H9 (cell line): ENCODE measurements around the gene NCAM2. TPM values are rescaled to one million over a fixed set of nuclear protein-coding genes. Genes with fewer than 3 reads are reported as not detected.

ENCODE experiments used
- DNase-seq: peaks from one replicate; pipeline ENCODE4 v3.0.0-alpha.2; 2017
- H2AFZ ChIP-seq: one replicate; pipeline ENCODE4 v1.6.1; 2013; ENCODE audit warnings: mild to moderate bottlenecking, low read length, control low read depth, moderate library complexity
- H2AK5ac ChIP-seq: 2 replicates; pipeline ENCODE4 v1.6.1; 2013; ENCODE audit warnings: low read length, control low read depth, mixed read lengths; ENCODE audit not compliant: insufficient read length
- H2BK120ac ChIP-seq: one replicate; pipeline ENCODE4 v1.6.1; 2013; ENCODE audit warnings: low read depth, mild to moderate bottlenecking, low read length, control low read depth, inconsistent platforms; ENCODE audit not compliant: poor library complexity, severe bottlenecking
- H2BK12ac ChIP-seq: 2 replicates; pipeline ENCODE4 v1.6.1; 2013; ENCODE audit warnings: low read length, control low read depth, mixed read lengths, low read depth; ENCODE audit not compliant: insufficient read length
- H2BK15ac ChIP-seq: 2 replicates; pipeline ENCODE4 v1.6.1; 2013; ENCODE audit warnings: low read depth, low read length, control low read depth
- H2BK20ac ChIP-seq: one replicate; pipeline ENCODE4 v1.6.1; 2013; ENCODE audit warnings: low read depth, mild to moderate bottlenecking, low read length, control low read depth, inconsistent platforms; ENCODE audit not compliant: poor library complexity, severe bottlenecking
- H2BK5ac ChIP-seq: 2 replicates; pipeline ENCODE4 v1.6.1; 2013; ENCODE audit warnings: low read length, control low read depth, mixed read lengths; ENCODE audit not compliant: insufficient read length
- H3K14ac ChIP-seq: 2 replicates; pipeline ENCODE4 v1.6.1; 2013; ENCODE audit warnings: low read length, control low read depth; ENCODE audit not compliant: insufficient read depth
- H3K18ac ChIP-seq: 2 replicates; pipeline ENCODE4 v1.6.1; 2013; ENCODE audit warnings: low read depth, mild to moderate bottlenecking, mixed read lengths, low read length, control low read depth; ENCODE audit not compliant: insufficient read length
- H3K23ac ChIP-seq: 2 replicates; pipeline ENCODE4 v1.6.1; 2013; ENCODE audit warnings: low read length, control low read depth, mixed read lengths, low read depth; ENCODE audit not compliant: insufficient read length
- H3K23me2 ChIP-seq: 2 replicates; pipeline ENCODE4 v1.6.1; 2013; ENCODE audit warnings: low read depth, mild to moderate bottlenecking, mixed read lengths, low read length, control low read depth; ENCODE audit not compliant: insufficient read length, poor library complexity, severe bottlenecking
- H3K27ac ChIP-seq: 2 replicates; pipeline ENCODE4 v1.5.1; 2013; ENCODE audit warnings: low read length, control low read depth, mixed read lengths, low read depth; ENCODE audit not compliant: insufficient read length
- H3K27me3 ChIP-seq: 2 replicates; pipeline ENCODE4 v1.6.1; 2013; ENCODE audit warnings: low read length, control low read depth, inconsistent platforms; ENCODE audit not compliant: insufficient read depth
- H3K4ac ChIP-seq: 2 replicates; pipeline ENCODE4 v1.6.1; 2013; ENCODE audit warnings: low read depth, mild to moderate bottlenecking, control low read depth, inconsistent platforms, low read length, moderate library complexity
- H3K4me1 ChIP-seq: 2 replicates; pipeline ENCODE4 v1.6.1; 2013; ENCODE audit warnings: low read length, control low read depth, inconsistent platforms; ENCODE audit not compliant: insufficient read depth
- H3K4me2 ChIP-seq: 2 replicates; pipeline ENCODE4 v1.6.1; 2013; ENCODE audit warnings: low read length, control low read depth, mixed read lengths; ENCODE audit not compliant: insufficient read length, insufficient read depth
- H3K56ac ChIP-seq: 2 replicates; pipeline ENCODE4 v1.6.1; 2013; ENCODE audit warnings: low read depth, mild to moderate bottlenecking, mixed read lengths, low read length, control low read depth; ENCODE audit not compliant: insufficient read length
- H3K79me1 ChIP-seq: 2 replicates; pipeline ENCODE4 v1.6.1; 2013; ENCODE audit warnings: low read depth, mild to moderate bottlenecking, moderate library complexity, low read length, control low read depth, inconsistent platforms; ENCODE audit not compliant: insufficient read depth, poor library complexity, severe bottlenecking
- H3K79me2 ChIP-seq: 2 replicates; pipeline ENCODE4 v1.6.1; 2013; ENCODE audit warnings: low read length, control low read depth, inconsistent platforms; ENCODE audit not compliant: insufficient read depth
- H3K9ac ChIP-seq: 2 replicates; pipeline ENCODE4 v1.6.1; 2013; ENCODE audit warnings: low read length, control low read depth, mixed read lengths; ENCODE audit not compliant: insufficient read length; ENCODE audit errors: extremely low read depth
- H3K9me3 ChIP-seq: one replicate; pipeline ENCODE4 v1.6.1; 2013; ENCODE audit warnings: low read depth, low read length, inconsistent platforms; ENCODE audit not compliant: control insufficient read depth
- H3T11ph ChIP-seq: one replicate; pipeline ENCODE4 v1.6.1; 2013; ENCODE audit warnings: mild to moderate bottlenecking, low read length, control low read depth, inconsistent platforms
- H4K20me1 ChIP-seq: one replicate; pipeline ENCODE4 v1.6.1; 2013; ENCODE audit not compliant: control insufficient read depth, insufficient read length, insufficient read depth
- H4K5ac ChIP-seq: 2 replicates; pipeline ENCODE4 v1.6.1; 2013; ENCODE audit warnings: low read depth, mild to moderate bottlenecking, mixed read lengths, low read length, control low read depth; ENCODE audit not compliant: insufficient read length
- H4K8ac ChIP-seq: replicated peaks from 2 replicates; pipeline ENCODE4 v1.6.1; 2013; ENCODE audit warnings: low read length, control low read depth, mixed read lengths, low read depth; ENCODE audit not compliant: insufficient read length
- H4K91ac ChIP-seq: 2 replicates; pipeline ENCODE4 v1.6.1; 2013; ENCODE audit warnings: low read depth, mild to moderate bottlenecking, moderate library complexity, mixed read lengths, low read length, control low read depth; ENCODE audit not compliant: insufficient read length
- H3K27ac Mint-ChIP-seq, 3 experiments: 2 replicates in 2 of 3; 3 replicates in 1 of 3; pipeline ENCODE4 v1.8.0; 2020 to 2021; ENCODE audit warnings: mixed read lengths in 3 of 3, mild to moderate bottlenecking in 1 of 3, moderate library complexity in 1 of 3
- H3K27me3 Mint-ChIP-seq: 2 replicates; pipeline ENCODE4 v1.8.0; 2021; ENCODE audit warnings: low read depth, mild to moderate bottlenecking, moderate library complexity, mixed read lengths
- H3K36me3 Mint-ChIP-seq, 3 experiments: 2 replicates in 2 of 3; 3 replicates in 1 of 3; pipeline ENCODE4 v1.8.0; 2020 to 2021; ENCODE audit warnings: low read depth in 3 of 3, mixed read lengths in 3 of 3; ENCODE audit not compliant: insufficient read depth in 1 of 3
- H3K4me1 Mint-ChIP-seq, 2 experiments: 2 replicates each; pipeline ENCODE4 v1.8.0; 2020; ENCODE audit warnings: mixed read lengths in 2 of 2
- H3K4me3 Mint-ChIP-seq, 2 experiments: 2 replicates in 1 of 2; 3 replicates in 1 of 2; pipeline ENCODE4 v1.8.0; 2020 to 2021; ENCODE audit warnings: mild to moderate bottlenecking in 2 of 2, mixed read lengths in 2 of 2, moderate library complexity in 1 of 2
- H3K9me3 Mint-ChIP-seq, 2 experiments: 2 replicates in 1 of 2; 3 replicates in 1 of 2; pipeline ENCODE4 v1.8.0; 2020; ENCODE audit warnings: mild to moderate bottlenecking in 2 of 2, mixed read lengths in 2 of 2, moderate library complexity in 1 of 2
- WGBS: extraction: QIAGEN DNeasy Blood & Tissue Kit; methylation state at CpG from one replicate; pipeline ENCODE4 v1.1.7; 2013; ENCODE audit warnings: missing lambda C conversion rate, low lambda C conversion rate, mixed read lengths; ENCODE audit not compliant: insufficient read length; ENCODE audit errors: extremely low coverage; 5-methylcytosine and 5-hydroxymethylcytosine counted together
- total RNA-seq: library from RNA; stranded (reverse); gene quantifications from 2 replicates; pipeline ENCODE4 v1.2.1, GENCODE V29; 2021
- TF ChIP-seq, protein P1 (sequence below): fragments of 200-600 bp; sonication (generic); conservative IDR thresholded peaks from 3 replicates; pipeline ENCODE4 v1.8.0; 2021; ENCODE audit warnings: antibody characterized with exemption, mild to moderate bottlenecking

The NCAM2 gene
- total RNA-seq, 1 experiment from 2014 or later: 2.2 TPM

GRCh38 chr21:21162786-21163185 lies 164.6 kb downstream of the NCAM2 start:
- Histone ChIP-seq H3K79me1 (no peaks in the 10 kb centered on the region), H3K23me2 (no peaks in the 10 kb centered on the region), H3K27ac (no peak overlapping the region), H2BK20ac (no peak overlapping the region), H4K8ac (no peak overlapping the region), H3K56ac (no peak overlapping the region), H3K23ac (no peak overlapping the region), H3K18ac (no peak overlapping the region), H3K27me3 (no peaks in the 10 kb centered on the region), H4K20me1 (no peaks in the 10 kb centered on the region), H3K9ac (no peak overlapping the region), H3K79me2 (no peaks in the 10 kb centered on the region), H2AK5ac (no peak overlapping the region), H2AFZ (no peak overlapping the region), H4K5ac (no peak overlapping the region), H2BK12ac (no peak overlapping the region), H2BK5ac (no peak overlapping the region), H3T11ph (no peak overlapping the region), H3K14ac (no peak overlapping the region), H2BK120ac (no peak overlapping the region), H3K4me2 (no peak overlapping the region), H3K4me1 (no peaks in the 10 kb centered on the region), H2BK15ac (no peak overlapping the region), H4K91ac (no peak overlapping the region), H3K9me3 (no peaks in the 10 kb centered on the region), H3K4ac (no peak overlapping the region)
- no CpG with 5 or more reads among the region's 4 CpGs for WGBS
- no peaks in the 10 kb centered on the region for H3K4me1 Mint-ChIP-seq
- DNase-seq: no peak
- TF ChIP-seq, protein P1, sequence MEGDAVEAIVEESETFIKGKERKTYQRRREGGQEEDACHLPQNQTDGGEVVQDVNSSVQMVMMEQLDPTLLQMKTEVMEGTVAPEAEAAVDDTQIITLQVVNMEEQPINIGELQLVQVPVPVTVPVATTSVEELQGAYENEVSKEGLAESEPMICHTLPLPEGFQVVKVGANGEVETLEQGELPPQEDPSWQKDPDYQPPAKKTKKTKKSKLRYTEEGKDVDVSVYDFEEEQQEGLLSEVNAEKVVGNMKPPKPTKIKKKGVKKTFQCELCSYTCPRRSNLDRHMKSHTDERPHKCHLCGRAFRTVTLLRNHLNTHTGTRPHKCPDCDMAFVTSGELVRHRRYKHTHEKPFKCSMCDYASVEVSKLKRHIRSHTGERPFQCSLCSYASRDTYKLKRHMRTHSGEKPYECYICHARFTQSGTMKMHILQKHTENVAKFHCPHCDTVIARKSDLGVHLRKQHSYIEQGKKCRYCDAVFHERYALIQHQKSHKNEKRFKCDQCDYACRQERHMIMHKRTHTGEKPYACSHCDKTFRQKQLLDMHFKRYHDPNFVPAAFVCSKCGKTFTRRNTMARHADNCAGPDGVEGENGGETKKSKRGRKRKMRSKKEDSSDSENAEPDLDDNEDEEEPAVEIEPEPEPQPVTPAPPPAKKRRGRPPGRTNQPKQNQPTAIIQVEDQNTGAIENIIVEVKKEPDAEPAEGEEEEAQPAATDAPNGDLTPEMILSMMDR: no peak
- H3K27ac Mint-ChIP-seq: no peak overlapping the region
- H3K36me3 Mint-ChIP-seq: peaks cover 0 to 2% (median 0%) of the 10 kb centered on the region in 3 experiments; a peak in 2 of 7 replicates
- H3K4me3 Mint-ChIP-seq: no peak overlapping the region
- H3K27me3 Mint-ChIP-seq: no peaks in the 10 kb centered on the region
- H3K9me3 Mint-ChIP-seq: peaks cover 4 to 6% of the 10 kb centered on the region in 2 experiments; a peak in 4 of 5 replicates
